ENCODE results near the gene ARFRP1. TPM values are rescaled to one million over a fixed set of nuclear protein-coding genes. Genes with fewer than 3 reads are reported as not detected.

Gene ARFRP1
- total RNA-seq, 1 experiment from 2014 or later: 30.2 TPM

GRCh38 chr20:63652192-63652980 lies 55.4 kb downstream of the ARFRP1 start:
- no peaks in the 10 kb centered on the region for H3K9me3 Mint-ChIP-seq
- POLR2A ChIA-PET: interaction anchor here (1.5 to 3.1 kb wide), 3 partner anchors 10 to 213 kb away, joined by 3 to 23 read pairs (median 5); partner anchors contain the start of genes GMEB2 and TPD52L2
- DNase-seq (ENCODE audit: low spot score): peak; percentile 58
- peaks cover 18% of the 10 kb centered on the region for H3K4me1 Mint-ChIP-seq
- H3K27ac Mint-ChIP-seq: no peak overlapping the region
- peak; percentile 8 for ATAC-seq
- no peaks in the 10 kb centered on the region for H3K36me3 Mint-ChIP-seq
- H3K4me3 Mint-ChIP-seq: peak overlapping the region; percentile 70
- CTCF ChIA-PET: interaction anchor here (0.6 to 4.0 kb wide), 7 partner anchors 10 to 963 kb away, joined by 3 to 50 read pairs (median 5); partner anchors contain the start of genes ARFRP1, PRPF6, PTK6 and ZGPAT
- H3K27me3 Mint-ChIP-seq (ENCODE audit: low read depth): peaks cover 3% of the 10 kb centered on the region; the same call in 1 of the 2 replicates
- TF ChIP-seq EMX1 (CRISPR knock-in tag; IDR thresholded peaks at IDR 0.05) (no peak), ELF4 (CRISPR knock-in tag; IDR thresholded peaks at IDR 0.05; ENCODE audit: low read depth) (0 out of 2 replicates have a peak, but pooled peaks have one; percentile 81), ZNF423 (CRISPR knock-in tag; IDR thresholded peaks at IDR 0.05) (peak; percentile 43), ATF3 (CRISPR knock-in tag; conservative IDR thresholded peaks at IDR 0.05) (no peak), ATF2 (CRISPR knock-in tag; IDR thresholded peaks at IDR 0.05; ENCODE audit: borderline replicate concordance, low read depth) (no peak), ATF1 (CRISPR knock-in tag; IDR thresholded peaks at IDR 0.05) (no peak), CREM (CRISPR knock-in tag; IDR thresholded peaks at IDR 0.05) (no peak), IRF2 (CRISPR knock-in tag; IDR thresholded peaks at IDR 0.05; ENCODE audit: borderline replicate concordance, low read depth) (no peak), E2F4 (CRISPR knock-in tag; IDR thresholded peaks at IDR 0.05; ENCODE audit: borderline replicate concordance, low read depth) (no peak), AR (CRISPR knock-in tag; IDR thresholded peaks at IDR 0.05) (no peak), E2F5 (CRISPR knock-in tag; IDR thresholded peaks at IDR 0.05) (no peak), IRF1 (CRISPR knock-in tag; IDR thresholded peaks at IDR 0.05) (0 out of 2 replicates have a peak, but pooled peaks have one; percentile 36), JUN (CRISPR knock-in tag; IDR thresholded peaks at IDR 0.05) (peak; percentile 77; the same call in 1 of the 2 replicates), TCF7 (CRISPR knock-in tag; IDR thresholded peaks at IDR 0.05; ENCODE audit: low read depth) (no peak), KAT7 (CRISPR knock-in tag; IDR thresholded peaks at IDR 0.05; ENCODE audit: borderline replicate concordance) (no peak), MLX (CRISPR knock-in tag; IDR thresholded peaks at IDR 0.05) (no peak), RELA (CRISPR knock-in tag; IDR thresholded peaks at IDR 0.05; ENCODE audit: borderline replicate concordance) (no peak; the same call in 1 of the 2 replicates), ZBTB43 (CRISPR knock-in tag; IDR thresholded peaks at IDR 0.05) (no peak; the same call in 1 of the 2 replicates), OVOL2 (CRISPR knock-in tag; IDR thresholded peaks at IDR 0.05; ENCODE audit: borderline replicate concordance) (no peak), ZNF121 (CRISPR knock-in tag; IDR thresholded peaks at IDR 0.05) (0 out of 2 replicates have a peak, but pooled peaks have one; percentile 56), MAX (CRISPR knock-in tag; IDR thresholded peaks at IDR 0.05) (peak; percentile 48; the same call in 1 of the 2 replicates), TEAD1 (CRISPR knock-in tag; IDR thresholded peaks at IDR 0.05) (0 out of 2 replicates have a peak, but pooled peaks have one; percentile 32), HMGA2 (CRISPR knock-in tag; IDR thresholded peaks at IDR 0.05) (no peak), ZNF425 (CRISPR knock-in tag; conservative IDR thresholded peaks at IDR 0.05) (no peak)
